BE2C (cell line): ENCODE measurements around the gene PTPRN2.

ENCODE experiments used
- DNase-seq: peaks from one replicate; pipeline ENCODE4 v3.0.0-alpha.2; 2020
- H3K27me3 ChIP-seq: fragments of 250-450 bp; sonication (Bioruptor Pico); 2 replicates; pipeline ENCODE4 v1.5.1; 2020; ENCODE audit warnings: mild to moderate bottlenecking
- H3K36me3 ChIP-seq: fragments of 250-450 bp; sonication (Bioruptor Pico); 2 replicates; pipeline ENCODE4 v1.5.1; 2020; ENCODE audit warnings: mild to moderate bottlenecking
- H3K4me1 ChIP-seq: fragments of 250-450 bp; sonication (Bioruptor Pico); 2 replicates; pipeline ENCODE4 v1.5.1; 2020
- H3K4me3 ChIP-seq: 2 replicates; pipeline ENCODE4 v1.5.1; 2011; ENCODE audit warnings: low read depth, low read length
- H3K9me3 ChIP-seq: fragments of 250-450 bp; sonication (Bioruptor Pico); 2 replicates; pipeline ENCODE4 v1.5.1; 2020
- TF ChIP-seq, protein P1 (sequence below): IDR thresholded peaks from 2 replicates; pipeline ENCODE4 v1.5.1; 2012; ENCODE audit warnings: mild to moderate bottlenecking, low read depth, low read length

PTPRN2 gene

DNA sequence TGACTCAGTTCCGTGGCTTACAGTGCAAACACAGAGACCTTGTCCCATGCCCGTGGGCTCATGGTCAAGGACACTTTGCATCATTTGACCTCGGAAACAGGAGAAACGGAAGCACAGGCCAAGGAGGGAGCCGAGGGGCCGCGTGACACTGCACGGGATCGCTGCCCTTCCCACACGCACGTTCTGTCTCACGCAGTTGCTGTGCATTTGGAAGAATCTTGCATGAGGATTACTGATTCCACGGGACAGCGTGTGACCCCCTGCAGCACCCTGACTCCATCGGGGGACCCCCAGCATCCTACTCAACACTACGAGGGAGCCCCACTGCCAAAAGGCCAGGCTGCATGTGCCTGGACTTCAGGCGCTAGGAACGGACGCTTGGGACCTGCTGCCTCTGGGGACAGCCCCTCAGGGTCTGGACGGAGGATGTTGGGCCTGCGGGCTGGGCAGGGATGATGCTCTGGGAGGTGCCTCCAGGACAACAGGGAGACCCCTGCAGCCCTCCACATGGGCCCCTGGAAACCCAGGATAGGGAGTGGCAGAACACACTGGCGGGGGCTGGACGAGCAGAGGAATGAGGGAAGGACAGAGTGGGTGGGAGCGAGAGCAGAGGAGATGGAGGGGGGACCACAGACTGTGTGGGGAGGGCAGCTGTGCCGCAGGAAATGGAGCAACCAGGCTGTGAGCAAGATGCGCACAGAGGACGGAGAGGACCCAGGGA is 1028.6 kb downstream of the PTPRN2 start:
- no peak for DNase-seq
- Histone ChIP-seq H3K4me3 (no peak overlapping the region), H3K36me3 (no peaks in the 10 kb centered on the region), H3K9me3 (no peaks in the 10 kb centered on the region), H3K4me1 (no peaks in the 10 kb centered on the region), H3K27me3 (no peaks in the 10 kb centered on the region)
- TF ChIP-seq, protein P1, sequence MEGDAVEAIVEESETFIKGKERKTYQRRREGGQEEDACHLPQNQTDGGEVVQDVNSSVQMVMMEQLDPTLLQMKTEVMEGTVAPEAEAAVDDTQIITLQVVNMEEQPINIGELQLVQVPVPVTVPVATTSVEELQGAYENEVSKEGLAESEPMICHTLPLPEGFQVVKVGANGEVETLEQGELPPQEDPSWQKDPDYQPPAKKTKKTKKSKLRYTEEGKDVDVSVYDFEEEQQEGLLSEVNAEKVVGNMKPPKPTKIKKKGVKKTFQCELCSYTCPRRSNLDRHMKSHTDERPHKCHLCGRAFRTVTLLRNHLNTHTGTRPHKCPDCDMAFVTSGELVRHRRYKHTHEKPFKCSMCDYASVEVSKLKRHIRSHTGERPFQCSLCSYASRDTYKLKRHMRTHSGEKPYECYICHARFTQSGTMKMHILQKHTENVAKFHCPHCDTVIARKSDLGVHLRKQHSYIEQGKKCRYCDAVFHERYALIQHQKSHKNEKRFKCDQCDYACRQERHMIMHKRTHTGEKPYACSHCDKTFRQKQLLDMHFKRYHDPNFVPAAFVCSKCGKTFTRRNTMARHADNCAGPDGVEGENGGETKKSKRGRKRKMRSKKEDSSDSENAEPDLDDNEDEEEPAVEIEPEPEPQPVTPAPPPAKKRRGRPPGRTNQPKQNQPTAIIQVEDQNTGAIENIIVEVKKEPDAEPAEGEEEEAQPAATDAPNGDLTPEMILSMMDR = no peak

DNA sequence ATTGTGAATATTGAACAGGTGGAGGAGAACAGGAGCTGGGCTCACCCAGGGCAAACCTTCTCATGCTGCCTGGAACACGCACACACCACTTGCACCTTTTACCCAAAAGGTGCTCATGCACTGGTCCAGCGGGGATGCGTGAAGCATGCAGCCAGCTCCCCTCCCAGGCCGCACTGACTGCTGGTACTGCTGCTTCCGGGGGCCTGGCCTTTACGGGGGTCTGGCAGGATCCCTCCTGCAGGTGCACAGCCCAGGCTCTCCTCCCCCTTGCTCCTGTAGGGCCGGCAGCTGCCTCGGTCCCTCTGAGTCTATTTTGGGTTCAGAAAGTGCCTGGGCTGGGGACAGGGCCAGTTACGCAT is 1029.1 kb downstream of the PTPRN2 start:
- no peaks in the 10 kb centered on the region for H3K36me3 ChIP-seq
- H3K9me3 ChIP-seq = no peaks in the 10 kb centered on the region
- H3K4me3 ChIP-seq = no peak overlapping the region
- no peaks in the 10 kb centered on the region for H3K4me1 ChIP-seq
- no peaks in the 10 kb centered on the region for H3K27me3 ChIP-seq
- no peak for DNase-seq
- TF ChIP-seq, protein P1 = no peak

DNA sequence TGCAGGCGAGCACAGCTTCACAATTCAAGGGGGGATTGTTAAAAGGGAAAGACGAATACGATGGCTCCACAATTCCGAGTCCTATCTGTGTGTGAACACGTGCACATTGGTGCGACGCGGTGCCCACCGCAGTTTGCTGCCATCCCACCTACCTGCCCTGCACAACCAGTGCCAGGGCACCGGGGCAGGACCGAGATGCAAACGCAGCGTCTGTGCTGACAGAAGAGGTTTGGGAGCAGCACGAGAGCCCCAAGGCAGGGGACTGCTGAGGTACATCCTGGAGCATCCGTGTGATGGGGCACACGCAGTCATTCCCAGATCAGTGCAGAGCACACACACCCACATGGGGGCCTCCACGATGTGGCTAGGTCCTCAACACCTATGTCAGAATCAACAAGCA is 1029.6 kb downstream of the PTPRN2 start:
- Histone ChIP-seq H3K4me3 (no peak overlapping the region), H3K9me3 (no peaks in the 10 kb centered on the region), H3K36me3 (no peaks in the 10 kb centered on the region), H3K27me3 (no peaks in the 10 kb centered on the region), H3K4me1 (no peaks in the 10 kb centered on the region)
- no peak for DNase-seq
- TF ChIP-seq, protein P1 = no peak

DNA sequence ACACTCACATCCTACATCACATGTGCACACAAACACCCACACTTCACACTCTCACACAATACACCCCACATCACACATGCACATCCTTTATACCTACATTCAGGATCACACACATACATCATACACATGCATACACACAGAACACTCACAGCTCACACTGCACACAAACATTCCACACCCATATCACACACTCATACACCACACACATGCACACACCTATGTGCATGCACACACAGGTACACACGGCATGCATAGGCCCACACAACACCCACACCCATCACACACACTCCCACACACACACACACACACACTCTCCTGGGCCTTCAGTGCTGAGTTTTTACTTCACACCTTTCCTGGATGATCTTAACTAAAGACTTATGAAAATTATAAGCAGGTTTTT is 1030.4 kb downstream of the PTPRN2 start:
- TF ChIP-seq, protein P1 = no peak
- no peaks in the 10 kb centered on the region for H3K36me3 ChIP-seq
- no peaks in the 10 kb centered on the region for H3K9me3 ChIP-seq
- no peak for DNase-seq
- no peaks in the 10 kb centered on the region for H3K4me1 ChIP-seq
- H3K27me3 ChIP-seq = no peaks in the 10 kb centered on the region
- H3K4me3 ChIP-seq = no peak overlapping the region

DNA sequence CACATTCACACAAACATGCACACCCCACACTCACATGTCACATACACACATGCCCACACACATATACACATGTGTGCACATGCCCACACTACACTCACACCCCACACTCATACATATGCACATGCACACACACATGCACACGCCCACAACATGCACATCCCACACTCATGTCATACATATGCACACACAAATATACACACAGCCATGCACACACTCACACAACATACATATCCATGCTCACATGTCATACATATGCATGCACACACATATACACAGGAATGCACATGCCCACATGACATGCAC is 1031.0 kb downstream of the PTPRN2 start:
- Histone ChIP-seq H3K27me3 (no peaks in the 10 kb centered on the region), H3K36me3 (no peaks in the 10 kb centered on the region), H3K4me1 (no peaks in the 10 kb centered on the region), H3K9me3 (no peaks in the 10 kb centered on the region), H3K4me3 (no peak overlapping the region)
- TF ChIP-seq, protein P1 = no peak
- DNase-seq = no peak

DNA sequence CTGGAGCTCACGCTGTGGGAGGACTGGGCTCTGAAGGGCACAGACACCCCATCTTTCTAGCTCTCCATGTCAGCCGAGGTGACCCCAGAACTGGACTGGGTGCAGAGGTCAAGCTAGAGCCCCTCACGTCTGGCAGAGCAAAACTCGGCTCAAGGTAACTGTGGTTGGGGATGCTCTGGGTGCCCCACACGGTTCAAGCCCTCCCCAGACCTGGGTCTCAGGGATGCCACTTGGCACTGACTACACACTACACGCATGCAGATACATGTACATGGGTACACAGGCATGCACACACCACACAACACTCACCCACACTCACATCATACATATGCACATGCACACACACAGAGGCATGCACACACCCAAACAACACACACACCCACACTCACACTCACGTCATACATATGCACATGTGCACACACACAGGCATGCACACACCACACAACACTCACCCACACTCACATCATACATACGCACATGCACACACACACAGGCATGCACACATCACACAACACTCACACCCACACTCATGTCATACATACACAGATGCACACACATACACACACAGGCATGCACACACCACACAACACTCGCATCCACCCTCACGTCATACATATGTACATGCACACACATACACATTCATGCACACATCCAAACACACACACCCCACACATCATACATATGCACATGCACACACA is 1031.5 kb downstream of the PTPRN2 start:
- H3K4me1 ChIP-seq = no peaks in the 10 kb centered on the region
- H3K4me3 ChIP-seq = no peak overlapping the region
- H3K27me3 ChIP-seq = no peaks in the 10 kb centered on the region
- no peak for DNase-seq
- TF ChIP-seq, protein P1 = no peak
- no peaks in the 10 kb centered on the region for H3K9me3 ChIP-seq
- no peaks in the 10 kb centered on the region for H3K36me3 ChIP-seq
